Mesenteric fat pad (tissue), 1 donor: Measurements from ENCODE around the gene SZT2. TPM values are rescaled to one million over a fixed set of nuclear protein-coding genes. Genes with fewer than 3 reads are reported as not detected.

Experiments used
- DNase-seq: peaks from one replicate; pipeline ENCODE4 v3.0.0-alpha.2; 2020; ENCODE audit warnings: low spot score
- total RNA-seq: library from RNA; stranded (reverse); fragmentation: NEBNext Ultra II Directional; extraction: Animal tissue kit (Norgen Biotek cat#: 25700); gene quantifications from one replicate; pipeline ENCODE4 v1.2.1, GENCODE V29; 2021
- donor health status: DM: yes; HTN: yes; CAD: no.

Gene SZT2
- total RNA-seq, 1 donor from 2014 or later = 65.3 TPM

- no peak for DNase-seq
Measured at GRCh38 chr1:43422995-43423671, 33.4 kb downstream of the SZT2 start.

- no peak for DNase-seq
Measured at GRCh38 chr1:43423672-43424550, 34.2 kb downstream of the SZT2 start.

GRCh38 chr1:43425045-43425444 is 35.3 kb downstream of the SZT2 start:
- no peak for DNase-seq

GRCh38 chr1:43426221-43426620 is 36.5 kb downstream of the SZT2 start:
- DNase-seq = no peak

GRCh38 chr1:43427524-43427923 is 37.8 kb downstream of the SZT2 start:
- DNase-seq = no peak

GRCh38 chr1:43427941-43428340 is 38.2 kb downstream of the SZT2 start:
- DNase-seq = no peak

- no peak for DNase-seq
Measured at GRCh38 chr1:43430831-43431230, 41.1 kb downstream of the SZT2 start.

GRCh38 chr1:43431676-43432075 is 42.0 kb downstream of the SZT2 start:
- no peak for DNase-seq

GRCh38 chr1:43432171-43432860 is 42.6 kb downstream of the SZT2 start:
- DNase-seq = no peak

GRCh38 chr1:43432907-43433306 is 43.2 kb downstream of the SZT2 start:
- DNase-seq = peak; percentile 78

GRCh38 chr1:43434256-43434655 is 44.6 kb downstream of the SZT2 start:
- peak; percentile 47 for DNase-seq

- DNase-seq = peak; percentile 57
Measured at GRCh38 chr1:43435146-43436145, 45.7 kb downstream of the SZT2 start.

- peak; percentile 2 for DNase-seq
Measured at GRCh38 chr1:43436371-43436770, 46.7 kb downstream of the SZT2 start.

GRCh38 chr1:43437031-43437973 is 47.6 kb downstream of the SZT2 start:
- DNase-seq = peak; percentile 69

GRCh38 chr1:43438006-43438405 is 48.3 kb downstream of the SZT2 start:
- DNase-seq = peak; percentile 53

GRCh38 chr1:43438576-43438952 is 48.9 kb downstream of the SZT2 start:
- peak; percentile 71 for DNase-seq

GRCh38 chr1:43438953-43439581 is 49.4 kb downstream of the SZT2 start:
- DNase-seq = peak; percentile 72

- peak; percentile 59 for DNase-seq
Measured at GRCh38 chr1:43439781-43440180, 50.1 kb downstream of the SZT2 start.

GRCh38 chr1:43440358-43440757 is 50.7 kb downstream of the SZT2 start:
- DNase-seq = peak; percentile 67
